HG02981 (cell line): ENCODE measurements around the gene HOXA6.

Experiments
- ATAC-seq: cut with Tn5 transposase; IDR thresholded peaks from one replicate; pipeline ENCODE4 v1.9.1; 2021; ENCODE audit warnings: mild to moderate bottlenecking, moderate library complexity; ENCODE audit not compliant: unreplicated experiment

The HOXA6 gene

DNA sequence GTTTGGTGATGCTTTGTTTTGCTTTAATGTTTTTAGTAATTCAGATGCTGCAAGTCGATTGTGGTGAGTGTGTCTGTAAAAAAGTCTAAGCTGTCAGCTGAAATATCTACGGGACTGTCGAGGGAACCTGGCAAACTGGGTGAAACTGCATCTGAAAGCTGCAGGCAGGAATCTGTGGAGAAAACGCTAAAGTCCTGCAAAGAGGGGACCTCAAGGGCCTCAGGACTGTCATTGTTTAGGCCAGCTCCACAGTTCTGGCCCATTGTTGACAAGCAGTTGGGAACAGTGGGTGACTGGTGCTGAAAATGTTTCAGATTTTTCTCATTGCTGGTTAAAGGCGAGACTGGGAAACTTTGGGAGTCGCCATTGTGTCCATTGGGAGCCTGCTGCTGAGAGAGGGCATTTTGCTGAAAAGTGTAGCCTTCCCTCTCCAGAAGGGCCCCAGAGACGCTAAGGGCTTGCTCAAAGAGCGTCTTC, 46.8 kb downstream of the HOXA6 start:
- no peak for ATAC-seq

DNA sequence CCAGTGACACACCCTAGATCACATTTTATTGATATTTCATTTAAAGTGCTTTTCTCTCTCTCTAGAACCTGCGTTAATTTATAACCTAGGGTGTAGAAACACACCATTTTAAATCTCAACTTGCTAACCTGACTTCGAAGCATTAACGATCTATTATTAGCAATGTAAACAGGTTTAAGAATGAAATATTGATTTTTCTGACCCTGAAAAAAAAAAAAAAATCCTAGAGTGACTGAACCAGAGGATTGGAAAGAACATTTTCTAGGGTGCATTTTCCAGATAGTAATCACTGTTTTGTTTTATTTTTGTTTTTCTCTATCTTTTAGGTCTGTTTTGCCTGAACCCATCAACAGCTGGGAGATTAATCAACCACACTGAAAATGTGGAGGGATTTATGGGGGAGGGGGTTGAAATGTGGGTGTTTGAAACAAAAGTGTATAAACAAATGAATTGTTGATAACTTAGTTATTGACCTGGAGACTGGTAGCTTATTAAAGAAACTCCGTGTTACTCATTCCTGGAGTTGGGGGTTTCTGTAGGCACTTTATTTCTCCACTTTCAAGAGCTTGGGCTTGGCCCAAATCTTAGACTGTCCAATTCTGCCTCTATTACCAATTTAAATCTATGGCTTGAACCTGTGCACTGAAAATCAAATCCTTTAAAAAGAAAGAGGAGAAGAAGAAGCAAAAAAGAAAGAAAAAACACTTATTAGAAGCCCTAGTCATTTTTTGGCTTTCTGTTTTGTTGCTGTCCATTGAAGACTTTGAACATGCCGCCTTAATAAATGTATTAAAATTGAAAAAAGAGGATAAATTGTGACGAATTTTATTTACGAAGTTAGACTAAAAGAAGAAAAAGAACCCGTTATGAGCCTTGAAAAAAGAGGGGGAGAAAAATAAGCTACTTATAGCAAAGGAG, 47.9 kb downstream of the HOXA6 start:
- no peak for ATAC-seq

DNA sequence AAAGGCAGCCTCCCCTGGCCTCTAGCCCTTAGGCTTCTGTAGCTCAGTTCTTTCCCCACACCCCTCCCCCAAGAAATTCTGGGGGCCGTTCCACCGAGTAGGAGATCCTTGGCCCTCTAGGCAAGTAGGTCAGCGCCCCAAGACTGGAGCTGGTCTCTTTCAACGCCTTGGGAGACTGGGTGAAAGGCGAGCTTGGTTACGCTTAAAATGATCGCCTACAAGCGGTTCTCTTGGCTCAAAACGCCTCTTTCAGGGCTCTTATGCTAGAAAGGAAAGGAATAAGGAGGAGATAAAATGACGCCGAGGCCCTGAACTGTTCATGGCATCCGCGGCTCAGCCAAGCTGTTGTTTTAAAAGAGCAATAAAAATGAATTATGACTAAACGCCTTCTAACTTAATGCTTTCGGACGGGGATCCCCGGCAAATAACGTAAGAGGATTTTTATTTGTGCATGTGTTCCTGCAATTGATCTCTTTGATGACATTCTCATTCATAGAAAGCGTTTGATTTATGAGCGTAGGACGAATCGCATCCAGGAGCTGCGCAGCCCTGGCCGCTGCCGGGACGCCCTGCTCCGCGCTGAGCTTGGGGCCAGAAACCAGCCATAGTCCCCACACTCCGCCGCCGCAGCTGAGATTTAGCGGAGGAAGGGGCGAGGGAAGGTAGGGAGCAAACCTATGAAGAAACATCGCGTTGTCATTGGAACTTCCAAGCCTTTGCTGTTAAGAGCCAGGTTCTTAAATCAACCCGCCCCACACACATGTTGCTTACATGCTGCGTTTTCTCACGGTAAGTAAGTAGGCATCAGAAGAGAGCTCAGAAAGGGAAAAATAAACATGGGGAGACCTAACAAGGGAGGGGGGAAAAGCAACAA, 48.8 kb downstream of the HOXA6 start:
- ATAC-seq = no peak

DNA sequence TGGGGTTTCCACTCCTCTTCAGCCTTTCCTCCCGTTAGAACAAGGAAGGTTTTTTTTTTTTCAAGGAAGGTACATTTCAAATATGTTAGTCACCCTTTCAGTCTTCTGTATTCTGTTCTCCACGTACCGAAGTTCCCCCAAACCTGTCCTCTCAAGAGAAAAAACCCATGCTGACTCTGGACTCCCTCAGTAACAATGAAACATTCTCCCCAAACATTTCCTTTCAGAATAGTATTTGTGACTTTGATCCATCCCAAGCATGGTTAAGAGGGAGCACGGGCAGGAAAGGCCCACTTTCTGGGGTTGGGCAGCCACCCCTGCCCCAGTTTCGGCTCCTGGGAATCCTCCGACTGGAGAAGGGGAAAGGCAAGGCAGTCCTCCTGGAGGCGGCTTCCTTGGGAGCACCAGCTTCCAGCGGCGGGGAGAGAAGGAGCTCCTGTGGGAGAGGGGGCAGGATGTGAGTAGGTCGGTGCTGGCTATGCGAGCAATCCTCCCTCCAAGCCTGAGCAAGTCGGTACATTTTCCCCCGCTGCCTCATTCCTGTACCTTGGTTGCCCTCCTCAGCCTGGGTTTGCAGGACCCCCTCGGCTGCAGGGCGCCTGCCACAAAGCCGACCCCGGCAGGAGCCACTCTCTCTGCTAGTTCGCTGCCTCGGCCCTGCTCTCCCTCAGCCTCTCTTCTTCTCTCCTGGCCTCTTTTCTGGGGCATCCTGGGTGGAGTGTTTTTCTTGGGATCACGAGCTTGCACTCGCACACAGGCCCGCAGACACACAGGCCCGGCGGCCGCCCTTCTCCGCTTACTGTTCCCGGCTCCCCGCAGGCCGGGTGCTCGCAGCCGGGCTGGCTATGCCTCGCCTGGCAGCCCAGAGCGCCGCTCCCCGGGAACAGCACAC, 49.6 kb downstream of the HOXA6 start:
- ATAC-seq = no peak

DNA sequence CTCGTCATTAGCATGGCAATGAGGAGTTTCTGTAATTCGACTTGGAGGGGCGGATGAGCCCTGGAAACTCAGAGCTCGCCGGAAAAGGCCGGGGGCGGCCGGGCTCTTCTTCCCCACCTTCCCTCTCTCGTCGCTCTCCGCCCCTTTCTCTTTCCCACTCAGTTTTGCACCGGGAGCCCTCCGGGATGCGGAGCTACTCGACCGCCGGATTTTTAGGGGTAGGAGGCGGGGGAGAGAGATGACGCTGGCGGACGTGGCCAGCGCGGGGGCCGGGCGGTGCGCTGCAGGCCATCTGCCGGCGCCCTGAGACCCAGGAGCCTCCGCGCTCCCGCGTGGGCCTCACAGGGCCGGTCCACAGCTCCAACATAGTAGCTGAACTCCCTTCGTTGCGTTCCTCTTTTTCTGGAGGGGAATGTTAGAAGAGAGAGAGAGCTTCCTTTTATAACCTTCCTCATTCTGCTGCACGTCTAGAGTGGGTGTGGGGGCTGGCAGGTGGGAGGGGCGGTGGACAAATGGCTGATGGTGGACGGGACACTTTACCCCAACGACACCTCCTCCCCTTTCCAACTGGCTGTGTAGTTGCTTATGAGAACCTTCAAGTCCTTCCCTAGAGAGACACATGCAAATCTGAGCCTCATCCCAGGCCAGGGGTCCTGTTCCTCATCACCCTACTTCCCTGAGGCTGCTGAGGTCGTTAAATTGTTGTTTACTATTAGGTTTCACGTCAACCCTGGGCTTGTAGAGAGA, 50.6 kb downstream of the HOXA6 start:
- ATAC-seq = no peak

DNA sequence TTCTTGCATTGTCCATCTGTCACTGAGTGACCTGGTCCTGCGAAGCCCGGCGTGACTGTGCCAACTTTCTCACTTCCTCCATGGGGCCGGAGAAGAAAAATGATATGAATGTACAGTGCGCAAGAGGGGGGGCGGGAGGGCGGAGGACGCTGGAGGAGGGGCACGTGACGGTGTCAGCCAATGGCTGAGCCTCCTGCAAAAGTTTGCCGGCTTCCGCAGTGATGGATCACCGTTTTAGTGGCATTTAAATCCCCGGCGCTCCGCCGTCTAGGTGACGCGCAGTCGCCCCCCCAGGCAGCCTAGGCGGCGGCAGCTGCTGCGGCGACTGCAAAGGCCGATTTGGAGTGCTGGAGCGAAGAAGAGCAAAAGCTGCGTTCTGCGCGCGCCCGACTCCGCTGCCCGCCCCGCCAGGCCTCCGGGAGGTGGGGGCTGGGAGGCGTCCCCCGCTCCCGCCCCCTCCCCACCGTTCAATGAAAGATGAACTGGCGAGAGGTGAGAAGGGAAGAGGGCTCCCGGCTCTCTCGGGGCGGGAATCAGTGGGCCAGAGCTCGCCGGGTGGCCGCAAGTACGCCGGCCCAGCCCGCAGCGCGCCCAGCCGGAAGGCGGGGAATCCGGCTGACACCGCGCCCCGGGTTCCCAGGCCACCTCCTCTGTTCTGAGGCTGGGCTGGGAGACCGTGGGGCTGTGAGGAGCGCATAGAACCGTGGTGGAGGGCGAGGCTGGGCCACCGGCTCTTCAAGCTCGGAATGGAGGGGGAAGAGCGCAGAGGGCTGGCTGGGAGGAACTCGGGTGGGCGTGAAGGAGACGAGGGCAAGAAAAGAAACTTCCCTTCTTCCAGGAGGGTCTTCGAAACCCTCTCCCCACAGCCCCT, 51.4 kb downstream of the HOXA6 start, which contains the start of gene HOXA1:
TSS of gene HOXA1 (minus strand) at position 104 of the 871 bp plus-strand sequence. CDS start at position 16, 88 bp downstream.
- peak; percentile 88 for ATAC-seq
